Measurements from ENCODE around the gene FMN1. TPM values are rescaled to one million over a fixed set of nuclear protein-coding genes. Genes with fewer than 3 reads are reported as not detected.

The FMN1 gene
- total and polyA plus RNA-seq, 2 of the 8 experiments (the other 6 are each of a cell fraction or from before 2014, with no cell fraction given), result 0.27 to 3.7 TPM

- TF ChIP-seq NRF1 (IDR thresholded peaks at IDR 0.05; ENCODE audit: low read depth, low read length) (no peak), CBX5 (IDR thresholded peaks at IDR 0.05; ENCODE audit: low read depth, low read length) (no peak), SP2 (IDR thresholded peaks at IDR 0.05; ENCODE audit: low read length) (no peak), YY1 (IDR thresholded peaks at IDR 0.05; ENCODE audit: low read depth, low read length) (no peak), HDAC2 (IDR thresholded peaks at IDR 0.05; ENCODE audit: borderline replicate concordance in 1 of 2, low read depth in 2 of 2, low read length in 2 of 2) (no peak), KDM1A (IDR thresholded peaks at IDR 0.05; ENCODE audit: borderline replicate concordance, low read length) (no peak), BACH1 (IDR thresholded peaks at IDR 0.05; ENCODE audit: low read length) (no peak), EZH2 (IDR thresholded peaks at IDR 0.05; ENCODE audit: low read depth, low read length, severe bottlenecking) (no peak)
Observed at GRCh38 chr15:33152502-33153109, 41.9 kb downstream of the FMN1 start (continued).
